ENCODE measurements around the gene KIF9. TPM values are rescaled to one million over a fixed set of nuclear protein-coding genes. Genes with fewer than 3 reads are reported as not detected.
"Not testable (repeated sequence)": the region's sequence is repeated elsewhere in the genome, so short reads cannot be mapped to it uniquely, and the experiment has no call there.

KIF9 gene
- total RNA-seq, 2 experiments from 2014 or later = 3.6 to 3.9 TPM

GRCh38 chr3:47238017-47238416 lies 44.6 kb downstream of the KIF9 start:
- Mint-ChIP-seq H3K4me1 (no peaks in the 10 kb centered on the region), H3K36me3 (ENCODE audit: low read depth) (no peaks in the 10 kb centered on the region), H3K4me3 (no peak overlapping the region), H3K27ac (no peak overlapping the region), H3K27me3 (no peaks in the 10 kb centered on the region), H3K9me3 (no peaks in the 10 kb centered on the region)
- POLR2A ChIA-PET = no interaction called here
- CTCF ChIA-PET = no interaction called here
- DNase-seq = no peak

DNA sequence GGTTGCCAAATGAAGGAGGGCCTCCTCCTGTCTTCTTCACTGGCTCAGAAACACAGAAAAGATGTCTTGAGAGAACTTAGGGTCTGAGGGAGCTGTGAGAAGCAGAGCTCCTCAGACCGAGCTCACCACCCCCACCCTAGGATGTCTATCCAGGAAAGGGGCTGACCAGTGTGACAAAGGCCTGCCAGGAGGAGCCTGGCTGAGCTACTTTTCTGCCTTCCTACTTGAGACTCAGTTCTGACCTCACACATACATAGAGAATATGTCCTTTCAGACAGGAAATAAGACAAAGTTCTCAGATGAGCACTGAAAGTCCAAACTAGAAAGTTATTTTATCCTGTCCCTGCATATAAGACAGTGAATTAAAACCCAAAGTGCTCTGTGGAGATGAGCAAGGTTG lies 54.5 kb downstream of the KIF9 start:
- Mint-ChIP-seq H3K36me3 (ENCODE audit: low read depth) (no peaks in the 10 kb centered on the region), H3K4me3 (no peak overlapping the region), H3K27ac (no peak overlapping the region), H3K27me3 (no peaks in the 10 kb centered on the region), H3K9me3 (no peaks in the 10 kb centered on the region), H3K4me1 (no peaks in the 10 kb centered on the region)
- ChIA-PET CTCF (interaction anchor here (0.5 kb wide), 1 partner anchor 58 kb away, joined by 3 read pairs; no protein-coding TSS in a partner anchor), POLR2A (no interaction called here)
- no peak for DNase-seq

GRCh38 chr3:47227678-47228077 lies 54.9 kb downstream of the KIF9 start:
- Mint-ChIP-seq H3K27me3 (no peaks in the 10 kb centered on the region), H3K36me3 (ENCODE audit: low read depth) (no peaks in the 10 kb centered on the region), H3K27ac (no peak overlapping the region), H3K4me1 (no peaks in the 10 kb centered on the region), H3K4me3 (no peak overlapping the region), H3K9me3 (no peaks in the 10 kb centered on the region)
- ChIA-PET CTCF (no interaction called here), POLR2A (no interaction called here)
- DNase-seq = no peak

GRCh38 chr3:47225310-47225906 lies 57.2 kb downstream of the KIF9 start:
- POLR2A ChIA-PET = no interaction called here
- H3K27me3 Mint-ChIP-seq = no peaks in the 10 kb centered on the region
- H3K27ac Mint-ChIP-seq = no peak overlapping the region
- H3K36me3 Mint-ChIP-seq (ENCODE audit: low read depth) = no peaks in the 10 kb centered on the region
- CTCF ChIA-PET = interaction anchor here (0.6 to 1.2 kb wide), 2 partner anchors 11 to 17 kb away, joined by 3 to 4 read pairs; no protein-coding TSS in a partner anchor
- H3K9me3 Mint-ChIP-seq = no peaks in the 10 kb centered on the region
- no peak overlapping the region for H3K4me3 Mint-ChIP-seq
- H3K4me1 Mint-ChIP-seq = no peaks in the 10 kb centered on the region
- DNase-seq = no peak

- ChIA-PET POLR2A (no interaction called here), CTCF (no interaction called here)
- DNase-seq = no peak
- Mint-ChIP-seq H3K4me3 (no peak overlapping the region), H3K4me1 (no peaks in the 10 kb centered on the region), H3K27ac (no peak overlapping the region), H3K9me3 (no peaks in the 10 kb centered on the region), H3K27me3 (no peaks in the 10 kb centered on the region), H3K36me3 (ENCODE audit: low read depth) (no peaks in the 10 kb centered on the region)
Measured at GRCh38 chr3:47223755-47224154, 58.8 kb downstream of the KIF9 start.

DNA sequence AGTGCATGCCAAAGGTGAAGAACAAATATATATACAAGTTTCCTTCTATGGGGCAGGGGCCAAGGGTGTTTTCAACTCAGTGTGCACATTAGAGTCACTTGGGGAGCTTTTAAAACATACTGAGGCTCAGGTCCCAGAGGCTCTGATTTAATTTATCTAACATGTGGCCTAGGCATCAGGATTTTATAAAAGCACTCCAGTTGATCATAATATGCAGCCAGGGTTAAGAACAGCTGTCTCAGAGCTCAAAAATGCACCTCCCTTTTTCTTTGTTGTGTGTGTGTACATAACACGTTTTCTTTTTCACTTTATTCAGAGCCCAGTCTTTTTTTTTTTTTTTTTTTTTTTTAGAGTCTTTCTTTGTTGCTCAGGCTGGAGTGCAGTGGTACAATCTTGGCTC lies 60.8 kb downstream of the KIF9 start:
- no peaks in the 10 kb centered on the region for H3K9me3 Mint-ChIP-seq
- POLR2A ChIA-PET = no interaction called here
- CTCF ChIA-PET = no interaction called here
- H3K27ac Mint-ChIP-seq = no peak overlapping the region
- H3K4me3 Mint-ChIP-seq = no peak overlapping the region
- no peaks in the 10 kb centered on the region for H3K4me1 Mint-ChIP-seq
- no peak for DNase-seq
- no peaks in the 10 kb centered on the region for H3K36me3 Mint-ChIP-seq (ENCODE audit: low read depth)
- no peaks in the 10 kb centered on the region for H3K27me3 Mint-ChIP-seq

DNA sequence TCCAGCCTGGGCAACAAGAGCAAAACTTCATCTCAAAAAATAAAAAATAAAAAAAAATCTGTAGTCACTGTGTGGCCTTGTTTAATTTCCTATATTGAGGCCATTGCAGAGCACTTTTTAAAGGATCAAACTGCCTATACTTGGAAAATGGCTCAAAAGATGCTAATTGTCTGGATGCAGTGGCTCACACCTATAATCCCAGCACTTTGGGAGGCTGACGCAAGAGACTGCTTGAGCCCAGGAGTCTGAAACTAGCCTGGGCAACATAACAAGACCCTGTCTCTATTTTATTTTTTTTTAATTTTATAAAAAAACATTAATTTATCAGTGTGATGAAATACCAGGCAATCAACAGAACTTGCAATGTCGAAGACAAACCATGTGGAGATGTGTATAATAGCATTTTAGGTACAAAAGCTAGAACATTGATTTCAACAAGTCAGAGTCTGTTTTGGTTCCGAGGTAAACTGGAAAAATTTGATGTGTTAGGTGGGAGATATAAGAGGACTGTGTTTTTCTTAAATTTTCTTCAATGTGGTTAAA lies 71.7 kb downstream of the KIF9 start:
- DNase-seq = no peak
- Mint-ChIP-seq H3K36me3 (ENCODE audit: low read depth) (no peaks in the 10 kb centered on the region), H3K4me3 (no peak overlapping the region), H3K27me3 (no peaks in the 10 kb centered on the region), H3K4me1 (no peaks in the 10 kb centered on the region), H3K9me3 (no peaks in the 10 kb centered on the region), H3K27ac (no peak overlapping the region)
- ChIA-PET CTCF (interaction anchor here (0.6 kb wide), 1 partner anchor 59 kb away, joined by 4 read pairs; no protein-coding TSS in a partner anchor), POLR2A (interaction anchor here (0.7 kb wide), 1 partner anchor 44 kb away, joined by 8 read pairs; no protein-coding TSS in a partner anchor)

- H3K4me1 Mint-ChIP-seq; H3K27me3 Mint-ChIP-seq; H3K4me3 Mint-ChIP-seq; H3K9me3 Mint-ChIP-seq; DNase-seq; H3K27ac Mint-ChIP-seq; H3K36me3 Mint-ChIP-seq (ENCODE audit: low read depth); CTCF ChIA-PET: not testable (repeated sequence)
- POLR2A ChIA-PET = interaction anchor here (0.7 kb wide), 1 partner anchor 207 kb away, joined by 4 read pairs; no protein-coding TSS in a partner anchor
Measured at GRCh38 chr3:47206022-47206421, 76.6 kb downstream of the KIF9 start.

GRCh38 chr3:47204875-47205274 lies 77.7 kb downstream of the KIF9 start:
- POLR2A ChIA-PET = no interaction called here
- Mint-ChIP-seq H3K27ac (no peak overlapping the region), H3K9me3 (no peaks in the 10 kb centered on the region), H3K4me1 (no peaks in the 10 kb centered on the region), H3K4me3 (no peak overlapping the region), H3K36me3 (ENCODE audit: low read depth) (no peaks in the 10 kb centered on the region), H3K27me3 (no peaks in the 10 kb centered on the region)
- DNase-seq = no peak
- CTCF ChIA-PET = no interaction called here

- Mint-ChIP-seq H3K27me3 (no peaks in the 10 kb centered on the region), H3K9me3 (no peaks in the 10 kb centered on the region), H3K4me1 (no peaks in the 10 kb centered on the region), H3K27ac (no peak overlapping the region), H3K36me3 (ENCODE audit: low read depth) (no peaks in the 10 kb centered on the region), H3K4me3 (no peak overlapping the region)
- no peak for DNase-seq
- POLR2A ChIA-PET = no interaction called here
- CTCF ChIA-PET = interaction anchor here (1.5 kb wide), 1 partner anchor 11 kb away, joined by 4 read pairs; no protein-coding TSS in a partner anchor
Measured at GRCh38 chr3:47202542-47202941, 80.1 kb downstream of the KIF9 start.

DNA sequence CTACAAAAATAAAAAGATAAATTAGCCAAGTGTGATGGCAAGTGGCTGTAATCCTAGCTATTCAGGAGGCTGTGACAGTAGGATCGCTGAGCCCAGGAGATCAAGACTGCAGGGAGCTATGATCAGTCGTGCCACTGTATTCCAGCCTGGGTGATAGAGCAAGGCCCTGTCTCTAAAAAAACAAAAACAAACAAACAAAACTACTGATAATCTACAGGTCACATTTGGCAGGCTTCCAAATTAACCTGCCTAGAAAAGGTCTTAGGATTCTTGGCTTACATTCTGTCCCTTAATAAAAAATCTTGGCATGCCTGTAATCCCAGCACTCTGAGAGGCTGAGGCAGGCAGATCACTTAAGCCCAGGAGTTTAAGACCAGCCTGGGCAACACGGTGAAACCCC lies 85.3 kb downstream of the KIF9 start:
- Mint-ChIP-seq H3K4me1 (no peaks in the 10 kb centered on the region), H3K36me3 (ENCODE audit: low read depth) (no peaks in the 10 kb centered on the region), H3K27me3 (no peaks in the 10 kb centered on the region), H3K4me3 (no peak overlapping the region), H3K9me3 (peaks cover 4% of the 10 kb centered on the region), H3K27ac (no peak overlapping the region)
- ChIA-PET CTCF (no interaction called here), POLR2A (no interaction called here)
- no peak for DNase-seq

- no peak for DNase-seq
- POLR2A ChIA-PET = no interaction called here
- no peaks in the 10 kb centered on the region for H3K27me3 Mint-ChIP-seq
- no peak overlapping the region for H3K4me3 Mint-ChIP-seq
- no peak overlapping the region for H3K27ac Mint-ChIP-seq
- no peaks in the 10 kb centered on the region for H3K4me1 Mint-ChIP-seq
- CTCF ChIA-PET = interaction anchor here (0.6 to 1.5 kb wide), 2 partner anchors 13 to 24 kb away, joined by 4 to 5 read pairs; no protein-coding TSS in a partner anchor
- H3K36me3 Mint-ChIP-seq (ENCODE audit: low read depth) = no peaks in the 10 kb centered on the region
- peaks cover 4% of the 10 kb centered on the region for H3K9me3 Mint-ChIP-seq
Measured at GRCh38 chr3:47194994-47195393, 87.6 kb downstream of the KIF9 start.

GRCh38 chr3:47193871-47194859 lies 88.4 kb downstream of the KIF9 start:
- Mint-ChIP-seq H3K4me3 (no peak overlapping the region), H3K9me3 (peaks cover 4% of the 10 kb centered on the region), H3K27me3 (no peaks in the 10 kb centered on the region), H3K4me1 (no peaks in the 10 kb centered on the region), H3K36me3 (ENCODE audit: low read depth) (no peaks in the 10 kb centered on the region), H3K27ac (no peak overlapping the region)
- DNase-seq = no peak
- POLR2A ChIA-PET = no interaction called here
- CTCF ChIA-PET = interaction anchor here (0.6 to 1.5 kb wide), 3 partner anchors 10 to 25 kb away, joined by 3 to 5 read pairs (median 4); no protein-coding TSS in a partner anchor

Data from activated CD4-positive, alpha-beta T cell treated with anti-CD3 and anti-CD28 coated beads, Interleukin-2, amount 10 ng/mL, durations not matched to agents 7 days and 5 days (primary cell).